Kidney capillary endothelial cell (primary cell): ENCODE data around the gene IRAK1.

Experiments
- DNase-seq: peaks from one replicate; pipeline ENCODE4 v3.0.0-alpha.2; 2018; ENCODE audit warnings: low spot score

IRAK1 gene

DNA sequence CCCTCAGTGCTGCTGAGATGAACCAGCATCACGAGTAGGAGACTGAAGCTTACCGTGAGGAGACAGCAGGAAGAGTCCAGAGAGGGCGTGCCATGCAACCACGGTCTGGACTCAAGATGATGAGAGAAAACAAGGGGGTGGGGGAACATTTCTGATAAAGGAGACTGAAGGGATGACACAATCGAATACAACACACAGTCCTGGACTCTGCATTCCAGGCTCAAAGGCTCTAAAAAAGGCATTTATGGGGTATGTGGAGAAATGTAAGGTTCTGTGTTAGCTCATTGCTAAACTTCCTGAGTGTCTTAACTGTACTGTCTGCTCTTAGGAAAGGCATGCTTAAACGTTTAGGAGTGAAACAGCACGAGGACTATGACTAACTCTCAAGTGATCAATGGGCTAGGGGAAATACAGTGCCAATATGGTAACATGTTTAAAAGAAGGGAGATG lies 20.6 kb upstream of the IRAK1 start:
- no peak for DNase-seq

DNA sequence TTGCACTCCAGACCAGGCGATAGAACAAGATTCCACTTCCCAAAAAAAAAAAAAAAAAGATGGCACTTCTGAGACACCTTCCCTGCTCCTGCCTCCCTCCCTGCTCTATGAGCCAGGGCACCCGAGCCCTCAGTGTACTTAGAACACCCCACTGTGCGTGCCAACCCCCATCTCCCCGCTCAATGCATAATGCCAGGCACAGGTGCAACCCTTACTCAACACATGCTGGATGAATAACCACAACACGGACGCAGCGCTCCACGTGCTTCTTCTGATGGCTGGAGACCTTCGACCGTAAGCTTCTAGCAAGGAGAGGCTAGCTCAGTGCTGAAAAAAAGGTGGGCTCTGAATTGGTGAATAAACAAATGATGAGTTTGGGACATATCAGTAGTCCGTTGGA lies 19.9 kb upstream of the IRAK1 start:
- no peak for DNase-seq

DNA sequence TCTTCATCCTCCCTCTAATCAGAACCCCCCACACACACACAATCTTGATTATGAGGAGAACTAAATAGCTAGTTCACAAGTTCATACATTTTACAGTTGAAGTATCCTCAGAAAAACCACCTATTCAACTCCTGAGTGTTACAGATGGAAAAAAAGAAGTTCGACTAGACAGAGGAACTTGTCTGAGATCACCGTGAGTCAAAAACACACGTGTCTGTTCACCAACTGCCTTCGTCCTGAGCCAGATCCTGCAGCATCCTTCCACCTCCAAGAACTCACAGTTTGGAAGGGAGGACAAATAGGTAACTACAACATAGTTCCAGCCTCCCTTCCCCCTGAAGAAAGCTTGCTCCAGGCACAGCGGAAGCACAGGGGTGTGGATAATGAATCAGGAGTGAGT lies 19.0 kb upstream of the IRAK1 start:
- DNase-seq = no peak

DNA sequence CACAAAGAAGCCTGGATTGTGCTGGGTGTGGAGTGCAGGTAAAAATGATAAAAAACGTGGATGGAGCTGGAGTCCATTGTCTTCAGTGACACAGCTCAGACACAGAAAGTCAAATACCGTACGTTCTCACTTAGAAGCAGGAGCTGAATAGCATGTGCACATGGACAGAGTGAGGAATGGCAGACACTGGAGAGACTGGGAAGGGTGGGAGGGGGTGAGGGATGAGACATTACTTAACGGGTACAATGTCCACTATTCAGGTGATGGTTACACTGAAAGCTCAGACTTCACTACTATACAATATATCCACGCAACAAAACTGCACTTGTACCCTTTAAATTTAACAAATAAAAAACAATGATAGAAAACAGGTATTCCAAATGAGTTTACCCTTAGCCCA lies 18.1 kb upstream of the IRAK1 start:
- no peak for DNase-seq

DNA sequence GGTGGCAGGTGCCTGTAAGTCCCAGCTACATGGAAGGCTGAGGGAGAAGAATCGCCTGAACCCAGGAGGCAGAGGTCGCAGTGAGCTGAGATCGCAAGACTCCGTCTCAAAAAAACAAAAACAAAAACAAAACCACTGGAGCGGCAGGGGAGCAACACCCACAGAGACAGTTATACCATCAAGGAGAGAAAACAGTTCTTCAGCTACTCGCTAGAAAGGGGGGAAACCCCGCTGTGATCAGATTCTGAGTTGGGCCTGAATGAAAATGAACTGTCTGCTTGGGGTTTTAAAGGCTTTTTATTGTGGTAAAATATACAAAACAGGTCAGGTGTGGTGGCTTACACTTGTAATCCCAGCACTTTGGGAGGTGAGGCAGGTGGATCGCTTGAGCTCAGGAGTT lies 16.8 kb upstream of the IRAK1 start:
- no peak for DNase-seq

DNA sequence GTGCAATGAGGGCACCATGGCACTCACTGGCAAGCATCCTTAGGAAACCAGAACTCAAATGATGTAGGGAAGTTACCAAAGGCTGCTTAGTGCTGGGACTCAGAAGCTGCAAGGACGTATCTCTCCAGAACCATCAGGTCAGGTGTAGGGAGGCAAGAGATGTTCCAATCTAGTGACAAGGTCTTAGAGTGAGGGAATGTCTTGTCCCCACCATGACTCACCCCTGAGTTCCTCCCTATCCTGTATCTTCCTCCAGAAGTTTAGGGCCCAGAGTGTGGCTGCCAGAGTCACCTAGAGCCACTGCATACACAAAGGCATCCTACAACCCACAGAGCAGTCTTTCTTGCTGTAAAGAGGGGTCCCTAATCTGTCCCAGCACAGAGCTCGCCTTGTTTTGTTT lies 14.1 kb upstream of the IRAK1 start:
- DNase-seq = no peak

DNA sequence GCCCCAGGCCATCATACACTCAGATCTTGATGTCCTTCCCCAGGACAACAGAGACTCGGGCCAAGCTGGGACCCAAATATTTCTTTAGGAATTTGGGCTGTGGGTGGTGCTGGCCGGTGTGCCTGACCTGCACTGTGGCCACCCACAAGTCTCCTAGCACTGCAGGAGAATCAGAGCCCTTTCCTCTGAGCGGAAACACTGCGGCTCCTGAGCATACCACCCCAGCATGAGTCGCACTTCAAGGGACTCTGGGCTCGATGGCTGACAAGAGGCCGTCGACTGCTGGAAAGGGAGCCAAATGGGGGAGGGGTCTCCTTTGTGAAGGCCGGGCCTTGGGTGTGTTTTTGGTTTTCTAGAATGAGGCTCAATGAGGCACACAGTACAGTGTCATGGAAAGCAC lies 13.0 kb upstream of the IRAK1 start:
- no peak for DNase-seq

DNA sequence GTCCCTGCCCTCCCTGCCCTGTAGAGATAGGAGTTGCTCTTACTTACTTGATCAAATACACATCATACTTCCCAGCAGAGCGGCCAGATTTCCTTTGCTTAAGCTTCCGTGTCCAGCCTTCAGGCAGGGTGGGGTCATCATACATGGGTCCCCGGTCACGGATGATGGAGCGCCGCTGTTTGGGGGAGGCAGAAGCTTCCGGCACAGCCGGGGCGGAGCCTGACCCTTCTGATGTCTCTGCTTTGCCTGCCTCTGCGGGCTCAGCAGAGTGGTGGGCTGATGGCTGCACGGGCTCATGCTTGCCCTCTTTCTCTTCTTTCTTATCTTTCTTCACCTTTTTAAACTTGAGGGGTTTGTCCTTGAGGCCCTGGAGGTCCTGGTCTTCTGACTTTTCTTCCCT lies 12.5 kb upstream of the IRAK1 start:
- DNase-seq = no peak

DNA sequence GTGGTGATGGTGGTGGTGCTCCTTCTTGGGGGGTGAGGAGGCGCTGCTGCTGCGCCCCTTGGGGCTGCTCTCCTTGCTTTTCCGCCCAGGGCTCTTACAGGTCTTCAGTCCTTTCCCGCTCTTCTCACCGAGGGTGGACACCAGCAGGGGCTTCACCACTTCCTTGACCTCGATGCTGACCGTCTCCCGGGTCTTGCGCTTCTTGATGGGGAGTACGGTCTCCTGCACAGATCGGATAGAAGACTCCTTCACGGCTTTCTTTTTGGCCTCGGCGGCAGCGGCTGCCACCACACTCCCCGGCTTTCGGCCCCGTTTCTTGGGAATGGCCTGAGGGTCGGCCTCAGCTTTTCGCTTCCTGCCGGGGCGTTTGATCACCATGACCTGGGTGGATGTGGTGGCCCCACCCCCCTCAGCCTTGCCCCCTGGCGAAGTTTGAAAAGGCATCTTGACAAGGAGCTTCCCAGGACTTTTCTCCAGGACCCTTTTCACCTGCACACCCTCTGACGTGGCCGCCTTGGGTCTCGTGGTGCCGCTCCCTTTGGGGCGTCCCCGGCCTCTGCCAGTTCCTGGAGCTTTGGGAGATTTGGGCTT lies 11.1 kb upstream of the IRAK1 start:
- no peak for DNase-seq

DNA sequence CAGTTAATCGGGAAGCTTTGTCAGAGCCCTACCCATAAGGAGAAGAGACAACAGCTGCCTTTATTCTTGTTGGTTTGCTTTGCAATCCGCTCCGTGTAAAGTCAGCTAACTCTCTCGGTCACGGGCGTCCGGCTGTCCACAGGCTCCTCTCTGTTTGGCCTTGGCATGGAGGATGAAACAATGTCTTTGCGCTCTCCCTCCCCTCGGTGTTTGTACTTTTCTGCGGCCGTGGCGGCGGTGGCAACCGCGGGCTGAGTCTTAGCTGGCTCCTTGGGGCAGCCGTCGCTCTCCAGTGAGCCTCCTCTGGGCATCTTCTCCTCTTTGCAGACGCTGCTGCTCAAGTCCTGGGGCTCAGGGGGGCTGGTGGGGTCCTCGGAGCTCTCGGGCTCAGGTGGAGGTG lies 10.6 kb upstream of the IRAK1 start:
- no peak for DNase-seq

DNA sequence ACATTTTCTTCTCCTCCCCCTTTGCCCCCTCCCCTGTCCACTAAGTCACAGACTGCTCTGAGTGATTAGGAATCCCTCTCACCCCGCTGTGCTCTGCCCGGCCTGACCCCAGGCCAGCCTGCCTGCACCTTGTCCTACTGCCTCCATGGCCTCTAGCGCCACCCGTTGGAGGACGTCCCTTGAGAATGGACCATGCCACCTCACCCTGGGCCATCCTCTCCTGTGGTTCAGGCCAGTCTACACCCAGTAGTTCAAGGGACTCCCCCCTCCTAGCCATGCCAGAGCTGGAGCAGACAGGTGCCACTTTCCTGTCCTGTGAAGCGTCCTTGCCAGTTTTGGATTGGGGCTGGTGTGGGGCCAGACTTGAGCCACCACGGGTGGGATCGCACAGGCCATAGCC lies 9.7 kb upstream of the IRAK1 start:
- no peak for DNase-seq

DNA sequence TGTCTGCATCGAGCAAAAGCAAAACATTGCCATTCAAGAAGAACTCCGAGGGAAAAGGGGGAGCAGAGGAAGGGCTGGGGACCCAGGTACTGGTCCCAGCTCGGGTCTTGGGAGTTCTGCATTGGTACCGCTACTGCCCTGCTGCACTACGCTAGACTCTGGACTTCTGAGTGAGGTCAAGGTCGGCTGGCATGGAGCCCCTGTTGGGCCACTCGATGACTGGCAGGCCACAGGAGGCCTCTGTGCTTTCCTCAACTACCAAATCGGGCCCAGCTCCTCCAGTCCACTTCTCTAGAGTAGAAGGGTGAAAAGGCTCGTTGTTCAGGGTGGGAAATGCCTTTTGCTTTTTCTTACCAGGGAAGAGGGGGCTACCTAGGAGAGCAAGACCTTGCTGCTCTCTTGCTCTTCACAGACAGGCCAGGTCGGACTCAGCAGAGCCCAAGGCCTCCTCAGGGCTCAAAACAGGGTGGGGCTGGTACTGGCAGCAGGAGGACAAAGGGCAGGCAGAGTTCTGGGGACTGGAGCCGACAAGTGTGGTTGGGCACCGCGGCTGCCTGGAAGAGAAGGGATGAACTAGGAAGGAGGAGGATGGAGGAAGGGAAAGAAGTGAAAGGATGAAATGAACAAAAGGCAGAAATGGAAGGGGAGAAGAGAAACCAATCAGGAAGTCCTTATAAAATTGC lies 8.9 kb upstream of the IRAK1 start:
- no peak for DNase-seq

DNA sequence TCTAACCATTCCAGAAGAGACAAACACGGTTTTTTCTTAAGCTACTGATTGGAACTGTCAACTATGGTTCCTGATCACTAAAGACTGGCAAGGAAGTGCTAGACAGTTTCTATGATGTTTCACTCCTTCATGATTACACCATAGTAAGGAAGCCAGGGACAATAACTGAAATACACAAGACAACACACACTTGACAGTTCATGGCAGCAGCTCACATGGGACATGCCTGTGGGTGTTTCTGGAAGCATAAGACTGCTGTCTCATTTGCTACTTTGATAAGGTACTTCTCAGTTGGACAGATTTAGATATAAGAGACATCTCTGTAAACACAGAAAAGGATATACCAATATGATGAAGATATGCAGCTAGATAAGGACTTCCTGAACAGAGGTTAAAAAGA lies 8.3 kb upstream of the IRAK1 start:
- DNase-seq = no peak

DNA sequence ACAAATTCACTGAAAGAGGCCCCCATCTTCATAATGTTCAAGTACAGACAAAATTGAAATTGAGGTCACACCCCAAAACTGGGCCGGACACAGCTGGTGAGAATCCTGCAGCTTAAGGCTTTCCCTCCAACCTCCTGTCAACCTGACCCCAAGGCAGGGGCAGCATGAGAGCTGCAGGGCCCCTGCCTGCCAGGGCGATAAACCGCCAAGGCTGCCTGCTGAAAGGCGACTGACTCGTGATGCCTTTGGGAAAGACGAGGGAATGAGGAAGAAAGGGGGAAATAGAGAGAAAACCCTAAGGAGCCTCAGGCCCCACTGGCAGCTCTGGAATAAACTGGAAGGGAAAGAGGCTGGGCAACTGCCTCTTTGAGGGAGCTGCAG lies 7.3 kb upstream of the IRAK1 start:
- DNase-seq = no peak

DNA sequence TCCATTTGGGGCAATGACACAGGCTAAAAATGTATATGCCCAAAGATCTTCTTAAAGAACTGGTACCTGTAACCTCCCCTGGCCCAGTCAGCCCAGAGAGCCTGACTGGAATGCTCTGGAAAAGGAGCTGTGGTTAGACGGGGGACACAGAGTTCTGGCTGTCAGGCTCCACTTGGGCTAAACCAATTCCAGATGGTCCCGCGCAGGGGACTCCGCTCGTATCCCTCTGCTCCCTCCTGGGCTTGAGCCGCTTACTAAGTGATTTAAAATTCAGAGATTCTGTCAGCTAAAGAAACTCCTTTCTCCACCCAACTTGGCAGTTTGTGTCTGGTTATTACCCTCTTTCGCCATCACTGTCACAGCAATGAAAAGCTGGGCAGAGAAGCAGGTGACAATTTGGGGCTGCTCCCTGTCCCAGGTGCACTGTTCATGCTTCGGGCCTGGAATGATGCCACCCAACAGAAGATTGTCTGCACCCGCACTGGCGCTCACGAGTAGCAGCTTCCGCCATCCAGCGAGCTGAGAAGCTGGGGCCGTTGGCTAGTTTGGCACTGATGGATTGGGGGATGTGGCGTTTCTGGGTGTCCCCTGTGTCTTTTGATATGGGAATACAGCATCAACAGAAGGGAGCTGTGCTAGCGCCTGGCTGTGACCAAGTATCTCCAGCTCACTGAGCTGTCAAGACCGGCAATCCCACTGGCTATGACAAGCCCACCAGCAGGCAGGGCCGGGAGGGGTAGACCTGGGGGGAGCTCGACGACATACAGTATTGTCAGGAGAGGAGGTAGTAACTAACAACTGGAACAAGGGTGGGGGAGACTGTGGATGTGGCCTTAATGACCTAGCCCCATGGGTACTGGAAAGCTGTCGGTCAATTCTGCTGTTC lies 6.7 kb upstream of the IRAK1 start:
- no peak for DNase-seq

DNA sequence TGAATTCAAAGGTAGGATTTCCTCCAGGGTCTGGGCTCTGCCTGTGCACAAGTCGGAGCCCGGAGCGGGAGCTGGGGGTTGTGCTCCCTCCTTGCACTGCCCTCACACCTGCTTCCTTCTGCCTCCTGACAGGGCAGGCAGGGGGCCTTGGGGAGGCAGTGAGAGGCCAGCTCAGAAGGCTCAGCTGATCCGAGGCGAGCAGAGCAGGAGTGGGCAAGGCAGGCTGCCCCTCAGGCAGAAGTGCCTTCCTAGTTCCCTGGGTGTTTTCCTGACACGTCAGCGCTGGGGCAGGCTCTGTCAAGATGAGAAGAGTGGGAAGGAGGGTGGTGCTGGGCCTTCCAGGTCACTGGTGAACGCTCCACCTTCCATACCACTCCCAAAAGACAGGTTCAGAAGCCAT lies 5.5 kb upstream of the IRAK1 start:
- no peak for DNase-seq

DNA sequence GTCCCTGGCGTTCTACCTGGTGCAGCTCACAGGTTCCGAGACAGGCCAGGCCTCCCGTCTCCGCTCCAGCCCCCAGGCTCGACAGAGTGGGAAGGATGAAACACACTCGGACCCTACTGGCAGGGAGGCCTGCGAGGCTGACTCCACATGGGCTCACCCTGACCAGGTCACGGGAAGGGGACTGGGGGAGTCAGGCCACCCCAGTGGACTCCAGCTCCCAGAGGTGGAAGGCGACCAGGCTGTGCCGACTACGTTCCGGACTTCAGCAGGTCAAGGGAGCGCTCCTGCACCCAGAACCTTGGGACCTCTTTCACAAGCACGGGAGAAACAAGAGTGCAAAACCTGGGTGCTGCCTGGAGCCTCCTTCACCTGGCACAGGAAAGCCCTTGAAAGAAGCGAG lies 4.6 kb upstream of the IRAK1 start:
- no peak for DNase-seq

DNA sequence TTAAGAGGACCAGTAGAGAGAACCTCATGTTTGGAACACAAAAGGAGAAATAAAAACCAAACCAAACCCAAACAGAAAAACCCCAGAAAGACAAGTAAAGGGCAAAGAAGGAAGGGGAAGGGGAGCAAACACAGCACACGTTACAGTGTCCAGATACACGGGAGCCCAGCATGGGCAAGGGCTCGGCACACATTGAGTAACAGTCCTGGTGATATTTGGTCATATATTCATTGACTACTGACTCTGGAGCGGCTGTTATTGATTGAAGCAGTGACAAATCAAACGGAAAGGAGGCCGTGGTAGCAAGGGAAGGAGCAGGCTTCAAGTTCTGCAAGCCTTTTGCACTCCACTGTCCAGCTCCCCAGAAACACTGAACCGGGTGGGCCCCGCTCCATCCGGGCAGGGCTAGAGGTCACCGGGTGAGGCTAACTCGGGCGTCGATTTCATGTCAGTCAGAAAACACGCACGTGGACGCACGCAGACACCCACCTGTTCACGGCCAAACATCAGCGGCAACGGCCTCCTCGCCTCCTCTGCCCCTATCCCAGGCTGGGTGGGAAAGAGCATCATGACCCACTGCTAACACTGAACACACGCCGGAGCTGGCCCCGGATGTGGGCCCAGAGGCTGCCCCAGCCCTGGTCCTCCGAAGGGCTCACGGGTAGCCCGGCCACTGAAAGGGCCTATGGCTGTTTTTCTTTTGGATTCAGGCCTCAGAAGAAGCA lies 3.7 kb upstream of the IRAK1 start:
- DNase-seq = no peak

DNA sequence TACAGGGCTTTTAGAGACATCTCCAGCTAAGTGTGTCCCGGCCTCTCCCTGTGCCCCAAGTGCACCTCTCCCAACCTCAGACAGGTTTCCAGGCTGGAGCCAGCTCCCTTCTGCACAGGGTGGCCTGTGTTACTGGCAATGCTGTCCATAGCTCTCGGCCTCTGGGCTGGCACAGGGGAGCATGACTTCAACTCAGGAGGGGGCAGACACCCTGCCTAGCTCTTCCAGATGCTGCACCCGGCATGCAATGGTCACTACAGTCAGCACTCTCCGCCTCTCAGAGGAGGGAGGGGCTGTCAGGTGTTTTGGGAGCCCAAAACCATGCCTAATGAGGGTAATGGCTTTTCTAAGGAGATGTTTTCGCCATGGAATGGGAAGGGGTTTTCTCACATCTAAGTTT lies 2.4 kb upstream of the IRAK1 start:
- no peak for DNase-seq

DNA sequence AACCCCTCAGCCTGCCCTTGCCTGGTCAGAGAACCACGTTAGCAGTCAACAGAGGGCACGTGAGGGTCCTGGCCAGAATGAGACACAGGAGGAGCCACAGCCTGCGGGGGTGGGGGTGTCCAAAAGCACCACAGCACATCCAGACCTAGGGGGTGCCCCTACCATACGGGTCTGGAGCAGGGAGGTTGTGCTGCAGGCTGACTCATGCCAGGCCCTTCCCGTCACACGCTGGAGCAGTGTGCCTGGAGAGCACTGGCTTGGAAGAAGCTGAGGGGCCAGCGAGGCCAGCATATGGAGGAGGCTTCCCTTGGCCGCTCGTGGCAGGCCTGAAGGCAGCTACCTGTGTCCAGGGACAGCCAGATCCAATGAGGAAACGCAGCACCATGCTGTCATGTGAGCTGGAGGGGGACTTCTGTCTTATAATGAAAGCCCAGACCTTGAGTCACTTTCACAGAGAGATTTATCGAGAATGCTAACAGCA lies 1.5 kb upstream of the IRAK1 start:
- DNase-seq = no peak

DNA sequence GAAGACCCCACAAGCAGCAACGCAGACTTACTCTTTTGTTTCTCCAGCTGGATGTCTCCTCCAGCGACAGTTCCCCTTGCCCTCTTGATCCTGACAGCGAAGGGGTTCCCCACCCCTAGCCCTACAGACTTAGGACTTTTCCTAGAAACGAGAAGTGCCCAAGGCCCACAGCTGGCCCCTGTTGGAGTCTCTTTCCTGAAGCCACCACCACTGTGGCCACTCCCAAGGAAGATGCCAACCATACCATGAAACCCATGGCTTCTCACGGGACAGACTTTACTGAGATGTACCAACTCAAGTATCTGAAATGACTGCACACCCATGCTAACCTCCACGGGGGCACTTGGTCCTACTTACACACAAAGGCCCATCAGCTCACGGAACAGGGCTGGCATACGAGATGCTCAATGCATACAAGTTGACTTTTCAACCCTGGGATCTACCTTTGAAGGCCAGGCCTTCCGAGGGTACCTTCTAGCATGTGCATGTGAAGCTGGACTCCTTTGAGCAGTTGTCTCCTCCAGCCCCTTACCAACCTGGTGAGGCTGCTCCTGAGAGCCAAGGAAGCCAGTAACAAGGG lies 924 bp upstream of the IRAK1 start:
- DNase-seq = no peak

DNA sequence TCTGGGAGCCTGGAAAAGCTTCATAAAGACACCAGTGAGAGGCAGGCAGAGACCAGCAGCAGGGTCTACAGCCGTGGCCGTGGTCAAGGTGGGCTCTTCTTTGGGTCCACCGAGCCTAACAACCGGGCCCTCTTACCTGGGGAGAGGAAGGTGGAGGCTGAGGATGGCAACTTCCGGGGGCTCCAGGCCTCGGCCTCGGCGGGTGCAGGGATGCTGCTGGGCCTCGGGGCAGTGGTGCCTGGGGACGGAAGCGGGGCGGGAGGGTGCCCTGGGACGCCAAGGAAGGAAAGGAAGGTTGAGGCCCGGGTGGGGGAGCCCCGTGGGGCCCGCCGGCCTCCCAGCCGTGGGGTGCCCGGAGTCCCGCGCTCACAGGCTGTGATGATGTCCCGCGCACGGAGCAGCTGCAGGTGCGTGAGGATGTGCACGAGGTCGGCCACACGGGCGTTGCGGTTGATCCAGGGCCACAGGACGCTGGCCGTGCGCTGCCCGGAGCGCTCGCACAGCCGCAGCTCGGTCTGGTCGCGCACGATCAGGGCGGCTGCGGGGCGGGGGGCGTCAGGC lies 561 bp downstream of the IRAK1 start:
- DNase-seq = no peak
